K562 (cell line): ENCODE data around the gene SULT1C3. TPM values are rescaled to one million over a fixed set of nuclear protein-coding genes. Genes with fewer than 3 reads are reported as not detected.

Experiments
- ATAC-seq: fragments of 200-7000 bp; cut with Tn5 transposase; 3 replicates; pipeline ENCODE4 v1.9.1; 2020; ENCODE audit warnings: moderate library complexity
- BruUV-seq: library from RNA; stranded (reverse); fragments of 400-500 nt; replicated peaks from 2 replicates; lab custom pipeline; 2021; lab: Mats Ljungman, UMichigan
- CTCF ChIA-PET: fragments of 300-600 bp; formaldehyde crosslinking; extraction: SDS; loops from one replicate; lab custom pipeline; 2021; ENCODE audit warnings: low intra/inter-chr PET ratio; lab: Yijun Ruan, JAX
- POLR2A ChIA-PET: fragments of 300-600, 350-650 bp; sonication (Branson Sonifier 250); formaldehyde crosslinking; extraction: SDS; loops from one replicate; lab custom pipeline; 2021; ENCODE audit warnings: antibody characterized with exemption, inconsistent platforms; lab: Yijun Ruan, JAX
- DNase-seq, 4 experiments: peaks; one replicate each; pipeline versions ENCODE4 v3.0.0 to v3.0.0-alpha.2; 2011 to 2018; ENCODE audit warnings: low spot score in 3 of 4, mixed read lengths in 3 of 4; ENCODE audit errors: extremely low read depth in 1 of 4
- FAIRE-seq: peaks from 2 replicates; lab custom pipeline; 2011; peaks lifted over from hg19 to GRCh38; lab: Jason Lieb, UNC
- H2AFZ ChIP-seq: 2 replicates; pipeline ENCODE4 v1.6.0; 2011; ENCODE audit warnings: low read depth, low read length, control low read depth, inconsistent platforms
- H3K27ac ChIP-seq: fragments of 200-600 bp; 3 replicates; pipeline ENCODE4 v1.8.0; 2011; ENCODE audit warnings: low read depth, mild to moderate bottlenecking, control low read depth, inconsistent platforms, low read length, moderate library complexity, mixed read lengths; ENCODE audit errors: extremely low read depth
- H3K27me3 ChIP-seq, 2 experiments: fragments of 300-600 bp in 1 of 2; 2 replicates in 1 of 2; 3 replicates in 1 of 2; pipeline versions ENCODE4 v1.6.0 to v1.8.0; 2011; ENCODE audit warnings: inconsistent platforms in 2 of 2, low read length in 2 of 2, mild to moderate bottlenecking in 1 of 2, mixed read lengths in 1 of 2, moderate library complexity in 1 of 2; ENCODE audit not compliant: control insufficient read depth in 2 of 2, insufficient read depth in 2 of 2
- H3K36me3 ChIP-seq: fragments of 300-600 bp; 3 replicates; pipeline ENCODE4 v1.8.0; 2011; ENCODE audit warnings: mild to moderate bottlenecking, low read length, inconsistent platforms; ENCODE audit not compliant: control insufficient read depth, insufficient read depth
- H3K4me1 ChIP-seq, 2 experiments: fragments of 200-600 bp in 1 of 2; replicated peaks in 1 of 2; 2 replicates in 1 of 2; 3 replicates in 1 of 2; pipeline versions ENCODE4 v1.5.1 to v1.8.0; 2011; ENCODE audit warnings: inconsistent platforms in 2 of 2, low read length in 2 of 2, mild to moderate bottlenecking in 1 of 2, mixed read lengths in 1 of 2, moderate library complexity in 1 of 2; ENCODE audit not compliant: control insufficient read depth in 2 of 2, insufficient read depth in 2 of 2
- H3K4me2 ChIP-seq: 2 replicates; pipeline ENCODE4 v1.6.1; 2011; ENCODE audit warnings: low read length, control low read depth, inconsistent platforms, mixed read lengths; ENCODE audit not compliant: insufficient read depth
- H3K4me3 ChIP-seq: fragments of 200-600 bp; sonication (generic), shearing (Covaris generic); 2 replicates; pipeline ENCODE4 v1.5.1; 2016; ENCODE audit warnings: control low read depth, inconsistent platforms
- H3K79me2 ChIP-seq: fragments of 200-600 bp; 3 replicates; pipeline ENCODE4 v1.8.0; 2011; ENCODE audit warnings: low read length, inconsistent platforms; ENCODE audit not compliant: control insufficient read depth, insufficient read depth
- H3K9ac ChIP-seq, 2 experiments: 2 replicates each; pipeline versions ENCODE4 v1.6.0 to v1.6.1; 2011; ENCODE audit warnings: low read depth in 2 of 2, low read length in 2 of 2, control low read depth in 1 of 2, inconsistent platforms in 1 of 2, mild to moderate bottlenecking in 1 of 2, mixed read lengths in 1 of 2; ENCODE audit not compliant: insufficient read depth in 1 of 2
- H3K9me1 ChIP-seq: one replicate; pipeline ENCODE4 v1.6.0; 2011; ENCODE audit warnings: inconsistent platforms, mild to moderate bottlenecking, low read length, moderate library complexity; ENCODE audit not compliant: control insufficient read depth, insufficient read depth
- H3K9me3 ChIP-seq: replicated peaks from 2 replicates; pipeline ENCODE4 v1.5.1; 2011; ENCODE audit warnings: low read depth, low read length, inconsistent platforms; ENCODE audit not compliant: control insufficient read depth, insufficient read depth
- H4K20me1 ChIP-seq: replicated peaks from 2 replicates; pipeline ENCODE4 v1.6.1; 2011; ENCODE audit warnings: low read length, inconsistent platforms, mixed read lengths; ENCODE audit not compliant: control insufficient read depth, insufficient read depth
- ASH1L ChIP-seq: fragments of 450-650 bp; IDR thresholded peaks from 2 replicates; pipeline ENCODE4 v1.6.1; 2018; ENCODE audit warnings: borderline replicate concordance, mild to moderate bottlenecking, low read depth; ENCODE audit not compliant: partially characterized antibody
- CREB1 ChIP-seq, 2 experiments: sonication (generic) in 1 of 2; formaldehyde crosslinking in 1 of 2; IDR thresholded peaks; 2 replicates each; pipeline versions ENCODE4 v1.6.1 to v1.8.0; 2012 to 2022; ENCODE audit warnings: inconsistent platforms in 1 of 2, mild to moderate bottlenecking in 1 of 2, missing genetic modification reagents in 1 of 2, moderate library complexity in 1 of 2
- ETS2 ChIP-seq: IDR thresholded peaks from 2 replicates; pipeline ENCODE4 v1.6.1; 2016; ENCODE audit warnings: borderline replicate concordance, missing genetic modification characterization, mild to moderate bottlenecking, moderate library complexity, missing compliant biosample characterization; ENCODE audit not compliant: poor library complexity, severe bottlenecking
- FOXK2 ChIP-seq, 2 experiments: fragments of 450-650 bp; IDR thresholded peaks in 1 of 2; conservative IDR thresholded peaks in 1 of 2; 2 replicates each; pipeline ENCODE4 v1.6.1; 2016; ENCODE audit warnings: low read depth in 2 of 2, mild to moderate bottlenecking in 1 of 2
- HOXB6 ChIP-seq: fragments of 250-450 bp; sonication (Bioruptor Pico); IDR thresholded peaks from 2 replicates; pipeline ENCODE4 v1.5.1; 2022; ENCODE audit warnings: mild to moderate bottlenecking, borderline replicate concordance
- RFX7 ChIP-seq: fragments of 250-450 bp; sonication (Bioruptor Pico); IDR thresholded peaks from 2 replicates; pipeline ENCODE4 v1.5.1; 2021; ENCODE audit warnings: mild to moderate bottlenecking
- SMAD4 ChIP-seq: fragments of 250-450 bp; sonication (Bioruptor Pico); conservative IDR thresholded peaks from 2 replicates; pipeline ENCODE4 v1.8.0; 2021; ENCODE audit warnings: inconsistent platforms, mild to moderate bottlenecking, moderate library complexity
- TAF7 ChIP-seq: fragments of 450-650 bp; IDR thresholded peaks from 2 replicates; pipeline ENCODE4 v1.6.1; 2016; ENCODE audit warnings: missing genetic modification characterization, missing compliant biosample characterization
- U2AF2 ChIP-seq: fragments of 200-400 bp; formaldehyde crosslinking; optimal IDR thresholded peaks from 2 replicates; pipeline ENCODE3; 2017; ENCODE audit warnings: low read depth, mild to moderate bottlenecking, low read length
- ZFP30 ChIP-seq: fragments of 250-450 bp; sonication (Bioruptor Pico); IDR thresholded peaks from 2 replicates; pipeline ENCODE4 v1.8.0; 2022; ENCODE audit warnings: moderate library complexity, mild to moderate bottlenecking, inconsistent platforms, borderline replicate concordance
- ZNF354B ChIP-seq: fragments of 250-450 bp; sonication (Bioruptor Pico); IDR thresholded peaks from 2 replicates; pipeline ENCODE4 v1.4.0; 2020
- WGBS: fragments of 100-300 bp; shearing (Covaris generic); methylation state at CpG from one replicate; pipeline ENCODE4 v1.1.6; 2016; ENCODE audit warnings: low coverage, mixed read lengths; ENCODE audit not compliant: insufficient coverage; ENCODE audit errors: missing lambda C conversion rate; 5-methylcytosine and 5-hydroxymethylcytosine counted together
- in situ Hi-C: fragments of 300-500 bp; cut with MboI; formaldehyde crosslinking; loops from 4 replicates; pipeline ENCODE4 v1.15.0; 2018; ENCODE audit warnings: inconsistent platforms, mixed read lengths
- intact Hi-C: fragments of 100-400 bp; cut with micrococcal nuclease; formaldehyde crosslinking; loops from 2 replicates; pipeline ENCODE4 v1.14.2; 2022
- polyA plus RNA-seq, 8 experiments: library from polyadenylated mRNA; depleted of rRNA in 4 of 8; stranded (reverse) in 5 of 8; unstranded in 3 of 8; fragments of >200 nt; fragmentation: Nextera tagmentation in 2 of 8; fragmentation: Illumina TruSeq in 1 of 8; extraction: Ambion mirVana in 2 of 8; extraction: Trizol in 1 of 8; gene quantifications; 2 replicates each; pipeline versions ENCODE4 v1.2.1 to v1.2.3, GENCODE V29; 2011 to 2014; ENCODE audit warnings: inconsistent platforms in 1 of 8, missing spikeins in 1 of 8
- total RNA-seq, 7 experiments: library from RNA; depleted of rRNA in 6 of 7; stranded (reverse); fragments of >200 nt in 6 of 7; fragmentation: Illumina TruSeq in 2 of 7; extraction: Trizol in 2 of 7; gene quantifications; 2 replicates each; pipeline versions ENCODE4 v1.2.1 to v1.2.3, GENCODE V29; 2011 to 2021; ENCODE audit warnings: low replicate concordance in 1 of 7
- TF ChIP-seq, protein P1 (sequence below), 3 experiments: fragments of 200-800 bp in 1 of 3; fragments of 250-450 bp in 1 of 3; fragments of 450-650 bp in 1 of 3; sonication (Bioruptor Pico) in 1 of 3; sonication (Bioruptor generic) in 1 of 3; formaldehyde crosslinking in 1 of 3; IDR thresholded peaks; 2 replicates each; pipeline versions ENCODE4 v1.6.1 to v1.8.0; 2016 to 2022; ENCODE audit warnings: mild to moderate bottlenecking in 2 of 3, missing genetic modification characterization in 2 of 3, missing compliant biosample characterization in 1 of 3, moderate library complexity in 1 of 3
- TF ChIP-seq, protein P2 (sequence below): fragments of 250-450 bp; sonication (Bioruptor Pico); IDR thresholded peaks from 2 replicates; pipeline ENCODE4 v1.8.0; 2022; ENCODE audit warnings: inconsistent platforms

SULT1C3 gene
- total and polyA plus RNA-seq, 9 of the 15 experiments (the other 6 are each of a cell fraction or from before 2014, with no cell fraction given) = not detected

DNA sequence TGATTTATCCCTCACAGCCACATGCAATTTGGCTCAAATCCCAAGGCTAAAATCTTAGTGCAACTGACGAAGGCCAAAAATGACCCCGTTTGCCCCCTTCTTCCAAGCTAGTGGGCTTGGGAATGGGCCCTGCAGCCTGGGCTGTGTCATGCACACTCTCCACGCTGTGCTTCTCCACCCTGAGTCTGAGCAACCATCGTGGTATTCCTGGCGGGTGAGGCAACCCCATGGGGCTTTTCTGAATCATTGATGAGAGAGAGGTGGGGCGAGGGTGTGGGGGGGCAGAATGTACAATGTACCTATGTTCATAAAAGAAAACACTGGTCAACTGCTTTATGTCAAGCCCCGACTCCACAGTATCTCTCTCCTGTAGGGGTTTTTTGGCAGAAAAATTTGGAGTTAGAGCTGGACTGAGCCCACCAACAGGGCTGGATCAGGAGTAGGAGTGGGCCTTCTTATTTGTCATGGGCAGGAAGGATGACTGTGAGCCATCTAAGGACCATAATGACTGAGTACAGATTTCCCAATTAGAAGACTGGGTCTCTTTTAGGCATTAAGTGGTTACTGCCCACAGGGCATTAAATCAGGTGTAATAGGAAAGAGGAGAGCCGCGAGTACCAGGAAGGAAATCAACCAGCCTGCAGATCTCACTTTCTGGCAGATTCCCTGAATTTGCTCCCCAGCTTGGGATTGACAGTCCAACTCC is 57.8 kb downstream of the SULT1C3 start:
- H3K79me2 ChIP-seq = no peaks in the 10 kb centered on the region
- H3K4me1 ChIP-seq = peaks cover 0 to 3% of the 10 kb centered on the region in 2 experiments; a peak in 3 of 5 replicates
- no peak overlapping the region for H3K4me2 ChIP-seq
- no peaks in the 10 kb centered on the region for H4K20me1 ChIP-seq
- no peak overlapping the region for H3K9ac ChIP-seq
- no peak overlapping the region for H3K4me3 ChIP-seq
- no peak overlapping the region for H2AFZ ChIP-seq
- no peaks in the 10 kb centered on the region for H3K36me3 ChIP-seq
- in situ Hi-C loops = no loop called here
- no peaks in the 10 kb centered on the region for H3K9me1 ChIP-seq
- H3K9me3 ChIP-seq = no peaks in the 10 kb centered on the region
- DNase-seq = no peak
- TF ChIP-seq, protein P1, sequence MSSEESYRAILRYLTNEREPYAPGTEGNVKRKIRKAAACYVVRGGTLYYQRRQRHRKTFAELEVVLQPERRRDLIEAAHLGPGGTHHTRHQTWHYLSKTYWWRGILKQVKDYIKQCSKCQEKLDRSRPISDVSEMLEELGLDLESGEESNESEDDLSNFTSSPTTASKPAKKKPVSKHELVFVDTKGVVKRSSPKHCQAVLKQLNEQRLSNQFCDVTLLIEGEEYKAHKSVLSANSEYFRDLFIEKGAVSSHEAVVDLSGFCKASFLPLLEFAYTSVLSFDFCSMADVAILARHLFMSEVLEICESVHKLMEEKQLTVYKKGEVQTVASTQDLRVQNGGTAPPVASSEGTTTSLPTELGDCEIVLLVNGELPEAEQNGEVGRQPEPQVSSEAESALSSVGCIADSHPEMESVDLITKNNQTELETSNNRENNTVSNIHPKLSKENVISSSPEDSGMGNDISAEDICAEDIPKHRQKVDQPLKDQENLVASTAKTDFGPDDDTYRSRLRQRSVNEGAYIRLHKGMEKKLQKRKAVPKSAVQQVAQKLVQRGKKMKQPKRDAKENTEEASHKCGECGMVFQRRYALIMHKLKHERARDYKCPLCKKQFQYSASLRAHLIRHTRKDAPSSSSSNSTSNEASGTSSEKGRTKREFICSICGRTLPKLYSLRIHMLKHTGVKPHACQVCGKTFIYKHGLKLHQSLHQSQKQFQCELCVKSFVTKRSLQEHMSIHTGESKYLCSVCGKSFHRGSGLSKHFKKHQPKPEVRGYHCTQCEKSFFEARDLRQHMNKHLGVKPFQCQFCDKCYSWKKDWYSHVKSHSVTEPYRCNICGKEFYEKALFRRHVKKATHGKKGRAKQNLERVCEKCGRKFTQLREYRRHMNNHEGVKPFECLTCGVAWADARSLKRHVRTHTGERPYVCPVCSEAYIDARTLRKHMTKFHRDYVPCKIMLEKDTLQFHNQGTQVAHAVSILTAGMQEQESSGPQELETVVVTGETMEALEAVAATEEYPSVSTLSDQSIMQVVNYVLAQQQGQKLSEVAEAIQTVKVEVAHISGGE (CRISPR knock-in tag; IDR thresholded peaks at IDR 0.05) = no peak
- TF ChIP-seq ZFP30 (CRISPR knock-in tag) (no peak), SMAD4 (CRISPR knock-in tag) (no peak), TAF7 (no peak), ETS2 (tag) (no peak), ASH1L (no peak), HOXB6 (no peak), ZNF354B (CRISPR knock-in tag) (no peak), FOXK2 (conservative IDR thresholded peaks at IDR 0.05 in 1 of 2, IDR thresholded peaks at IDR 0.05 in 1 of 2; ENCODE audit: low read depth in 2 of 2) (no peak), RFX7 (CRISPR knock-in tag) (no peak), CREB1 (IDR thresholded peaks at IDR 0.05) (no peak), CREB1 (CRISPR knock-in tag; IDR thresholded peaks at IDR 0.05) (no peak), U2AF2 (no peak)
- TF ChIP-seq, protein P2, sequence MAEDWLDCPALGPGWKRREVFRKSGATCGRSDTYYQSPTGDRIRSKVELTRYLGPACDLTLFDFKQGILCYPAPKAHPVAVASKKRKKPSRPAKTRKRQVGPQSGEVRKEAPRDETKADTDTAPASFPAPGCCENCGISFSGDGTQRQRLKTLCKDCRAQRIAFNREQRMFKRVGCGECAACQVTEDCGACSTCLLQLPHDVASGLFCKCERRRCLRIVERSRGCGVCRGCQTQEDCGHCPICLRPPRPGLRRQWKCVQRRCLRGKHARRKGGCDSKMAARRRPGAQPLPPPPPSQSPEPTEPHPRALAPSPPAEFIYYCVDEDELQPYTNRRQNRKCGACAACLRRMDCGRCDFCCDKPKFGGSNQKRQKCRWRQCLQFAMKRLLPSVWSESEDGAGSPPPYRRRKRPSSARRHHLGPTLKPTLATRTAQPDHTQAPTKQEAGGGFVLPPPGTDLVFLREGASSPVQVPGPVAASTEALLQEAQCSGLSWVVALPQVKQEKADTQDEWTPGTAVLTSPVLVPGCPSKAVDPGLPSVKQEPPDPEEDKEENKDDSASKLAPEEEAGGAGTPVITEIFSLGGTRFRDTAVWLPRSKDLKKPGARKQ = no peak
- TF ChIP-seq, all 486 proteins: peak for 0
- BruUV-seq = no TSS peak
- ATAC-seq = no peak
- intact Hi-C loops = no loop called here
- no peak for FAIRE-seq
- ChIA-PET POLR2A (interaction anchor here (1.6 kb wide), 1 partner anchor 26 kb away, joined by 4 read pairs; no protein-coding TSS in a partner anchor), CTCF (no interaction called here)
- Histone ChIP-seq H3K27me3 (peaks cover 10 to 49% of the 10 kb centered on the region in 2 experiments; a peak in 4 of 5 replicates), H3K27ac (no peak overlapping the region)
- WGBS = 2% methylated on average over 9 of the region's 9 CpGs
